ENCODE results near the gene SLFN14.
"Not testable (repeated sequence)": the region's sequence is repeated elsewhere in the genome, so short reads cannot be mapped to it uniquely, and the experiment has no call there.

The SLFN14 gene

DNA sequence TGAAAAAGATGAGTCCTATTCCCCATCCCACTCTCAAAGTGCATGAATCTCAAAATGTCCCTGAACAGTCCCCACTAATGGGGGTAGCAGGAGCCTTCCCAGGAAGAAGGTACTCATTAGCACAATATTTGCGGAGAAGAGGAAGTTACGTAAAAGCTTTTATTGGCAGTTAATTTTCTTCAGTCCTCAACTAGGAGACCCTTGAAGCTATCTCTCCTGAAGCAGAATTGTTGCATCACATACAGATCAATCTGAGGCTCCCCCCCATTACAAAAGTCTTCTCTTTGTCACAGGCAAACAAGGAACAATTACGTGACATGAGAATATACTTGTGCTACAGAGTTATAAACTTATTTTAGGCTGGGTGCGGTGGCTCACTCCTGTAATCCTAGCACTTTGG lies 37.3 kb downstream of the SLFN14 start:
- DNase-seq (ENCODE audit: low read depth in 3 of 3, low spot score in 1 of 3), result no peak

DNA sequence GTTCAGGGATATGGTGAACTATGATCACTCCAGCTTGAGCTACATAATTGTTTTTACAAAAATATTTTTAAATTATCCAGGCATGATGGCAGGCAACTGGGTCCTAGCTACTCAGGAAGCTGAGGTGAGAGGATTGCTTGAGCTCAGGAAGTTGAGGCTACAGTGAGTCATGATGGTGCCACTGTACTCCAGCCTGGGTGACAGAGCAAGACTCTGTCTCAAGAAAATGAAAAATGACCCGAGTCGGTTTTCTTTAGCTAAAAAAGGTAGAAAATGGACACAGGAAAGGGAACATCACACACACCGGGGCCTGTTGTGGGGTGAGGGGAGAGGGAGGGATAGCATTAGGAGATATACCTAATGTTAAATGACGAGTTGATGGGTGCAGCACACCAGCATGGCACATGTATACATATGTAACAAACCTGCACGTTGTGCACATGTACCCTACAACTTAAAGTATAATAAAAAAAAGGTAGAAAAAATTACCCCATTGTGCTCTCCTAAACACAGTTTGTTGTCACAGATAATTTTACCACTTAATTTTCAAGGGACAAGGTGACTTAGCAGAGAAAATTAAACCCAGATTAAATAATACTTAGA lies 38.9 kb downstream of the SLFN14 start:
- peak in 1 of 3 donors; percentile 15 for DNase-seq (ENCODE audit: low read depth in 3 of 3, low spot score in 1 of 3)

DNA sequence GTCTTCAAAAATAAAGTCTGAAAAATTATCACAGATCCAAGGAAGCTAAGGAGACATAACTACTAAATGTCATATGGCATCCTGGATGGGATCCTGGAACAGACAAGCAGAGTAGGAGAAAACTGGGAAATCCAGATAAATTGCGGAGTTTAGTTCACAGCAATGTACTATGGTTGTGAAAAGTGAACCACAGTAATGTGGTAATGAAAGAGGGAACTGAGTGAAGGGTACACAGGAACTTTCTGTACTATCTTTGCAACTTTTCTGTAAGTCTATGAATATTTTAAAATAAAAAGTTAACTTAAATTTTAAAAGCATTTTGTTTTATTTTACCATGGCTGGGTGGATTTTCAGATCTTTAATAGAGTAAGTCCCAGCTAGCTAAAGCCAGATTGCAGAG lies 39.5 kb downstream of the SLFN14 start:
- DNase-seq (ENCODE audit: low read depth in 3 of 3, low spot score in 1 of 3), result no peak

DNA sequence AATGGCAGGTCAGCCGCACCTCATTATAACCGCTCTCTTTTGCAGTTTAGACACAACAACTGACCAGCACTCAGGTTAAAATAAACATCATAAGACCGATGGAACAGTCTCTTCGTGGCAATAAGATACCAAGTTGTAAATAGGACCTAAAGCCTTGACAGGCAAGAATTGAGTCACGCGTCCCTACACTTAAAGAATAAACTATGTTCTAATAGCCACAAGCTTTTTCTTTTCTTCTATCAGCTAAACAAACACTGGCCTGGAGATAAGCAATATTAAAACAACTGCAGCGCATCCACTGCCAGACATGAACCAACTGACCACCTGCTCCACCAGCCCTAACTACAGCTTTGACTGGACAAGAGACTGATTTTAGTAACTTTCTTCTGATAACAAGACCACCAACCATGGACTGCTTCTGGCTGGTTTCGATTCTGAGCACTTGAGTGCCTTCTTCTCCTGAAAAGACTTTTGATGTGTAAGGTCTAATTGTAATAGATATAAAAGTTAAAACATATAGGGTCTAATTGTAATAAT lies 40.6 kb downstream of the SLFN14 start:
- no peak for DNase-seq (ENCODE audit: low read depth in 3 of 3, low spot score in 1 of 3)

DNA sequence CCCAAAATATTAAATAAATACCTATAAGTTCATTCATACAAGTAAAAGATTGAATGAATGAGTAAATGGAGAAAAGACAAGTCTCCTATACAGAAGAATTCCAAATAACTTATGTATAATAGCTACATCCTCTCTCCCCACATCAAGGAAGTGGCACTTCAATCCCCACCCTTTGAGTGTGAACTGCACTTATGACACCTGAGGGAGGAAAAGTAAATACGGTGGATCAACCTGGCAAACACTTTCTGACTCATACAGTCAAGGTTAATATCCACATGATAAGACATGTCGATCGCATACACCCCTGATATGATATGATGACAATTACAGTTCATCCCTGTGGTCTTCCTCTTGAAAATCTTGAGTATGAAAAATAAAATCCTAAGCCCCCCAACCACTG lies 41.2 kb downstream of the SLFN14 start:
- DNase-seq (ENCODE audit: low read depth in 3 of 3, low spot score in 1 of 3), result no peak

DNA sequence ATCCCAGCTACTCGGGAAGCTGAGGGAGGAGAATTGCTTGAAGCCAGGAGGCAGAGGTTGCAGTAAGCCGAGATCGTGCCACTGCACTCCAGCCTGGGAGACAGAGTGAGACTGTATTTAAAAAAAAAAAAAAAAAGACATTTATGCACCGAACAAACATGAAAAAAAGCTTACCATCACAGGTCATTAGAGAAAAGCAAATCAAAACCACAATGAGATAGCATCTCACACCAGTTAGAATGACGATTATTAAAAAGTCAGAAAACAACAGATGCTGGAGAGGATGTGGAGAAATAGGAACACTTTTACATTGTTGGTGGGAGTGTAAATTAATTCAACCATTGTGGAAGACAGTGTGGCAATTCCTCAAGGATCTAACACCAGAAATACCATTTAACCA lies 42.2 kb downstream of the SLFN14 start:
- not testable (repeated sequence) for DNase-seq (ENCODE audit: low read depth in 3 of 3, low spot score in 1 of 3)

DNA sequence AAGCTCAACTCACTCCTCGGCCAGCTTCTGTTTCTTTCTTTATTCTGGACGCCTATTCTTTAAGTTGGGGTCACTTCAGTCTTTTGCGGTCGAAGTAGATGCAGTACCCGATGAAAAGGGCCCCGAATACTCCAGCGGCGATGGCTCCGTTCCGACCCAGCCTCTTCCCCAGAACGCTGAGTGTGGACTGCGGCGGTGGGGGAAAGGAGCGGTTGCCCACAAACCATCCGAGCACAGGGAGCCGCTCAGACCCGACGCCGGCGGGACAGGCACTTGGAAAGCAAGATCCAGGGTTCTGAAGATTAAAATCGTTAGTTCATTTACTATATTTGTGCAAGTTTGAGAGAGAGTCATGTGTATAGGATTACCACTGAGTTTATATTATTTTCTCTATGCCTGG lies 45.6 kb downstream of the SLFN14 start:
- no peak for DNase-seq (ENCODE audit: low read depth in 3 of 3, low spot score in 1 of 3)

DNA sequence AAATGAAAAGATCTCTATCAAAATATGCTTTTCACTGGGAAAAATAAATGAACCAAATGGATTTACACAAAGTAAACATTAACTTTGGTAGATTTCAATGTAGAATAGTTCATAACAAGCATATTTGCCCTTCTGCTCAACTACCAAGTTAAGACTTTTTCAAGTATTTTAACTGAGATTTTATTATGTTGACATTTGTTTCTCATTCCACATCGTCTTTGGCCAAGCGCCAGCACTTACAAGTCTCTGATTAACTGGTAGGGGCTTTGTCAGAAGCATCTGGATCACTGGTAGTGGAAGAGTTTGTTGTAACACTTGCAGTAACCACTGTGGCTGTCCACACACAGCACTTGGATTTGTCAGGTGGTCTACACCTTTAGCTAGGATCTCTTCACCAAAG lies 46.1 kb downstream of the SLFN14 start:
- no peak for DNase-seq (ENCODE audit: low read depth in 3 of 3, low spot score in 1 of 3)

Measured in stimulated activated CD4-positive, alpha-beta T cell treated with anti-CD3 and anti-CD28 coated beads, TNF-alpha, amount 100 ng/mL, for 1 hour (primary cell).